ENCODE data around the gene SUPT3H.
"Not testable (repeated sequence)": the region's sequence is repeated elsewhere in the genome, so short reads cannot be mapped to it uniquely, and the experiment has no call there.

SUPT3H gene

GRCh38 chr6:44935693-44936300, 441.9 kb downstream of the SUPT3H start:
- DNase-seq, result no peak

- DNase-seq, result no peak
Observed at GRCh38 chr6:44933108-44933507, 444.6 kb downstream of the SUPT3H start.

GRCh38 chr6:44932651-44933091, 445.1 kb downstream of the SUPT3H start:
- no peak for DNase-seq

- no peak for DNase-seq
Observed at GRCh38 chr6:44931385-44931784, 446.3 kb downstream of the SUPT3H start.

GRCh38 chr6:44926556-44926955, 451.2 kb downstream of the SUPT3H start:
- no peak for DNase-seq

GRCh38 chr6:44925100-44925739, 452.5 kb downstream of the SUPT3H start:
- no peak for DNase-seq

- DNase-seq, result no peak
Observed at GRCh38 chr6:44923444-44923843, 454.3 kb downstream of the SUPT3H start.

GRCh38 chr6:44921798-44922197, 455.9 kb downstream of the SUPT3H start:
- no peak for DNase-seq

GRCh38 chr6:44920952-44921491, 456.7 kb downstream of the SUPT3H start:
- DNase-seq, result no peak

GRCh38 chr6:44918671-44919296, 458.9 kb downstream of the SUPT3H start:
- DNase-seq, result no peak

- DNase-seq, result no peak
Observed at GRCh38 chr6:44917430-44917829, 460.3 kb downstream of the SUPT3H start.

- DNase-seq, result no peak
Observed at GRCh38 chr6:44915111-44915510, 462.6 kb downstream of the SUPT3H start.

GRCh38 chr6:44914141-44914540, 463.6 kb downstream of the SUPT3H start:
- no peak for DNase-seq

GRCh38 chr6:44906761-44907160, 471.0 kb downstream of the SUPT3H start:
- DNase-seq, result no peak

- not testable (repeated sequence) for DNase-seq
Observed at GRCh38 chr6:44900358-44900757, 477.4 kb downstream of the SUPT3H start.

- DNase-seq, result no peak
Observed at GRCh38 chr6:44898296-44898930, 479.3 kb downstream of the SUPT3H start.

GRCh38 chr6:44897316-44897715, 480.4 kb downstream of the SUPT3H start:
- no peak for DNase-seq

- no peak for DNase-seq
Observed at GRCh38 chr6:44896701-44897100, 481.0 kb downstream of the SUPT3H start.

- no peak for DNase-seq
Observed at GRCh38 chr6:44892579-44892978, 485.2 kb downstream of the SUPT3H start.

- DNase-seq, result not testable (repeated sequence)
Observed at GRCh38 chr6:44879071-44879470, 498.7 kb downstream of the SUPT3H start.

GRCh38 chr6:44876638-44877037, 501.1 kb downstream of the SUPT3H start:
- not testable (repeated sequence) for DNase-seq

- DNase-seq, result no peak
Observed at GRCh38 chr6:44869321-44869897, 508.3 kb downstream of the SUPT3H start.

- DNase-seq, result no peak
Observed at GRCh38 chr6:44868910-44869309, 508.8 kb downstream of the SUPT3H start.

Measured in amniotic stem cell (primary cell).